NOMO-1 treated with dmso at 0.1 percent for 144 hours (cell line): ENCODE measurements around the gene BCAP31.
"Not testable (repeated sequence)": the region's sequence is repeated elsewhere in the genome, so short reads cannot be mapped to it uniquely, and the experiment has no call there.

ENCODE experiments used
- DNase-seq: peaks from one replicate; lab custom pipeline; 2025; ENCODE audit not compliant: unreplicated experiment; lab: John Stamatoyannopoulos, UW

BCAP31 gene

GRCh38 chrX:153736071-153736820 is 12.1 kb upstream of the BCAP31 start:
- DNase-seq, result no peak

- DNase-seq, result no peak
Measured at GRCh38 chrX:153735274-153735673, 11.1 kb upstream of the BCAP31 start.

GRCh38 chrX:153734871-153735270 is 10.7 kb upstream of the BCAP31 start:
- no peak for DNase-seq

GRCh38 chrX:153733651-153734240 is 9.6 kb upstream of the BCAP31 start:
- DNase-seq, result no peak

GRCh38 chrX:153732401-153732800 is 8.2 kb upstream of the BCAP31 start:
- no peak for DNase-seq

GRCh38 chrX:153731845-153732215 is 7.6 kb upstream of the BCAP31 start:
- no peak for DNase-seq

GRCh38 chrX:153731117-153731844 is 7.1 kb upstream of the BCAP31 start:
- DNase-seq, result no peak

- not testable (repeated sequence) for DNase-seq
Measured at GRCh38 chrX:153730115-153730514, 5.9 kb upstream of the BCAP31 start.

- no peak for DNase-seq
Measured at GRCh38 chrX:153728951-153729631, 4.9 kb upstream of the BCAP31 start.

GRCh38 chrX:153728095-153728494 is 3.9 kb upstream of the BCAP31 start:
- DNase-seq, result no peak

- peak; percentile 37 for DNase-seq
Measured at GRCh38 chrX:153727123-153727931, 3.1 kb upstream of the BCAP31 start.

GRCh38 chrX:153726286-153727122 is 2.3 kb upstream of the BCAP31 start:
- peak; percentile 85 for DNase-seq

- DNase-seq, result no peak
Measured at GRCh38 chrX:153725832-153726285, 1.7 kb upstream of the BCAP31 start.

- no peak for DNase-seq
Measured at GRCh38 chrX:153725039-153725831, 1.0 kb upstream of the BCAP31 start.

- peak; percentile 10 for DNase-seq
Measured at GRCh38 chrX:153723351-153724251, 586 bp downstream of the BCAP31 start.

- no peak for DNase-seq
Measured at GRCh38 chrX:153722704-153723350, 1.4 kb downstream of the BCAP31 start.

GRCh38 chrX:153719701-153720100 is 4.5 kb downstream of the BCAP31 start:
- DNase-seq, result no peak
